ENCODE results near the gene CHD2.

GRCh38 chr15:93058904-93059427 lies 158.8 kb downstream of the CHD2 start:
- TF ChIP-seq POLR2A (IDR thresholded peaks at IDR 0.05) (no peak), CTCF (IDR thresholded peaks at IDR 0.05) (no peak)
